Measurements from ENCODE around the gene KRTAP10-1. TPM values are rescaled to one million over a fixed set of nuclear protein-coding genes. Genes with fewer than 3 reads are reported as not detected.

The KRTAP10-1 gene
- total and polyA plus RNA-seq, 2 of the 8 experiments (the other 6 are each of a cell fraction or from before 2014, with no cell fraction given): 0.08 TPM; not detected in 1

GRCh38 chr21:44567481-44568171, 27.6 kb upstream of the KRTAP10-1 start:
- Histone ChIP-seq H3K79me2 (ENCODE audit: control insufficient read depth in 1 of 2, insufficient read depth in 2 of 2, low read length in 2 of 2) (no peaks in the 10 kb centered on the region), H2AFZ (ENCODE audit: low read length) (no peak overlapping the region; the same call in 1 of the 2 replicates), H3K9me3 (ENCODE audit: insufficient read depth in 2 of 2, low read depth in 1 of 2, low read length in 1 of 2) (peaks cover 7 to 13% of the 10 kb centered on the region in 2 experiments; a peak in 3 of 4 replicates), H3K79me1 (ENCODE audit: low read depth, low read length) (no peaks in the 10 kb centered on the region), H2BK20ac (ENCODE audit: low read length) (no peak overlapping the region), H3K4me2 (ENCODE audit: insufficient read depth in 1 of 2, low read depth in 2 of 2, low read length in 2 of 2) (no peak overlapping the region), H3K36me3 (ENCODE audit: control insufficient read depth in 2 of 4, insufficient read depth in 4 of 4, low read length in 3 of 4) (no peaks in the 10 kb centered on the region), H3K27me3 (replicated peaks in 1 of 4; ENCODE audit: control insufficient read depth in 3 of 4, extremely low read depth in 1 of 4, insufficient read depth in 3 of 4, low read length in 3 of 4) (no peaks in the 10 kb centered on the region), H2AK5ac (ENCODE audit: low read depth, low read length) (no peak overlapping the region), H2BK12ac (ENCODE audit: low read depth, low read length) (no peak overlapping the region), H4K91ac (replicated peaks; ENCODE audit: insufficient read length, low read length) (no peak overlapping the region), H3K4ac (replicated peaks; ENCODE audit: insufficient read length, low read depth, low read length) (no peak overlapping the region), H3K14ac (ENCODE audit: insufficient read length) (no peak overlapping the region), H2BK15ac (ENCODE audit: low read length) (no peak overlapping the region), H3K23ac (ENCODE audit: insufficient read length) (no peak overlapping the region), H4K5ac (ENCODE audit: insufficient read length, low read depth, low read length) (no peak overlapping the region), H4K8ac (ENCODE audit: extremely low read depth, insufficient read depth, low read length) (no peak overlapping the region), H3K27ac (ENCODE audit: low read depth, low read length) (no peak overlapping the region), H2BK5ac (ENCODE audit: low read depth, low read length) (no peak overlapping the region), H4K20me1 (replicated peaks in 1 of 2; ENCODE audit: control insufficient read depth in 1 of 2, insufficient read depth in 2 of 2, low read length in 2 of 2) (no peaks in the 10 kb centered on the region), H3K56ac (replicated peaks; ENCODE audit: insufficient read length, low read depth, low read length) (no peak overlapping the region), H3K23me2 (ENCODE audit: low read depth, low read length) (no peaks in the 10 kb centered on the region; the same call in 1 of the 2 replicates), H3K4me1 (replicated peaks in 1 of 4; ENCODE audit: control insufficient read depth in 3 of 4, insufficient read depth in 4 of 4, low read length in 3 of 4) (peaks cover 0 to 3% (median 0%) of the 10 kb centered on the region in 4 experiments; a peak in 1 of 7 replicates), H3K18ac (ENCODE audit: extremely low read depth, low read length) (no peak overlapping the region), H3K9ac (replicated peaks in 1 of 4; ENCODE audit: extremely low read depth in 1 of 4, low read depth in 3 of 4, low read length in 3 of 4) (no peak overlapping the region), H2BK120ac (replicated peaks; ENCODE audit: low read depth, low read length) (no peak overlapping the region), H3K4me3 (ENCODE audit: extremely low read depth in 1 of 4, insufficient read depth in 2 of 4, low read depth in 3 of 4, low read length in 4 of 4) (no peak overlapping the region)
- ChIA-PET POLR2A (ENCODE audit: partially characterized antibody) (no interaction called here), CTCF (ENCODE audit: partially characterized antibody) (interaction anchor here (0.7 to 1.6 kb wide), 4 partner anchors 10 to 41 kb away, joined by 3 to 5 read pairs (median 3); partner anchors contain the start of genes KRTAP10-3 and KRTAP10-5)
- FAIRE-seq (no peak), DNase-seq (ENCODE audit: low read depth in 1 of 2, low spot score in 2 of 2) (no peak)
- 92% methylated on average over 18 of the region's 18 CpGs; no CpG with 5 or more reads in 1 of the 2 experiments for WGBS, 2 experiments (ENCODE audit: extremely low coverage in 1 of 2, insufficient coverage in 1 of 2, insufficient read length in 1 of 2, insufficient replicate concordance in 2 of 2, low coverage in 1 of 2, low lambda C conversion rate in 2 of 2, missing lambda C conversion rate in 1 of 2)
- TF ChIP-seq CHD2 (IDR thresholded peaks at IDR 0.05; ENCODE audit: low read length): no peak
- no peak for TF ChIP-seq RXRA (IDR thresholded peaks at IDR 0.05; ENCODE audit: insufficient read depth, low read depth, low read length)
- no peak for TF ChIP-seq KDM1A (IDR thresholded peaks at IDR 0.05; ENCODE audit: borderline replicate concordance, low read length)
- no peak for TF ChIP-seq CBX8 (IDR thresholded peaks at IDR 0.05; ENCODE audit: borderline replicate concordance, low read depth, low read length)
- TF ChIP-seq TEAD4 (IDR thresholded peaks at IDR 0.05; ENCODE audit: low read depth, low read length): no peak
- TF ChIP-seq POLR2A (IDR thresholded peaks at IDR 0.05; ENCODE audit: control extremely low read depth in 1 of 2, low read depth in 2 of 2, low read length in 2 of 2): no peak
- TF ChIP-seq HDAC6 (IDR thresholded peaks at IDR 0.05; ENCODE audit: low read depth, low read length): no peak
- no peak for TF ChIP-seq TCF12 (IDR thresholded peaks at IDR 0.05; ENCODE audit: low read depth, low read length)
- TF ChIP-seq SAP30 (IDR thresholded peaks at IDR 0.05; ENCODE audit: insufficient read depth, insufficient replicate concordance, low read length): no peak
- TF ChIP-seq GTF2F1 (IDR thresholded peaks at IDR 0.05; ENCODE audit: borderline replicate concordance, low read depth, low read length): no peak
- TF ChIP-seq CTCF (IDR thresholded peaks at IDR 0.05; ENCODE audit: control extremely low read depth in 1 of 3, insufficient read depth in 1 of 3, low read depth in 1 of 3, low read length in 3 of 3): no peak

Measured in H1 (cell line).